GM21381 (cell line): ENCODE measurements around the gene PRDM4.
"Not testable (repeated sequence)": the region's sequence is repeated elsewhere in the genome, so short reads cannot be mapped to it uniquely, and the experiment has no call there.

ENCODE experiments used
- ATAC-seq: cut with Tn5 transposase; IDR thresholded peaks from one replicate; pipeline ENCODE4 v1.9.1; 2021; ENCODE audit warnings: mild to moderate bottlenecking, moderate library complexity; ENCODE audit not compliant: unreplicated experiment

PRDM4 gene

GRCh38 chr12:107775093-107775721, 14.3 kb upstream of the PRDM4 start:
- ATAC-seq, result no peak

- no peak for ATAC-seq
Observed at GRCh38 chr12:107774349-107775029, 13.6 kb upstream of the PRDM4 start, which contains the start of gene ASCL4. Gene ASCL4, plus strand, starts transcription at chr12:107774704. Its CDS starts 515 bp downstream, at chr12:107775219.

- no peak for ATAC-seq
Observed at GRCh38 chr12:107767466-107767865, 6.5 kb upstream of the PRDM4 start.

GRCh38 chr12:107765316-107765715, 4.4 kb upstream of the PRDM4 start:
- no peak for ATAC-seq

GRCh38 chr12:107764626-107765025, 3.7 kb upstream of the PRDM4 start:
- no peak for ATAC-seq

- ATAC-seq, result no peak
Observed at GRCh38 chr12:107762874-107763273, 1.9 kb upstream of the PRDM4 start.

GRCh38 chr12:107761502-107761904, 566 bp upstream of the PRDM4 start:
- peak; percentile 12 for ATAC-seq

GRCh38 chr12:107760207-107760808, 629 bp downstream of the PRDM4 start:
- peak; percentile 14 for ATAC-seq

- no peak for ATAC-seq
Observed at GRCh38 chr12:107759410-107759809, 1.5 kb downstream of the PRDM4 start.

- ATAC-seq, result no peak
Observed at GRCh38 chr12:107749083-107749482, 11.9 kb downstream of the PRDM4 start.

GRCh38 chr12:107748472-107748871, 12.5 kb downstream of the PRDM4 start:
- no peak for ATAC-seq

GRCh38 chr12:107736914-107737313, 24.0 kb downstream of the PRDM4 start:
- ATAC-seq, result peak; percentile 93

GRCh38 chr12:107735763-107736162, 25.2 kb downstream of the PRDM4 start:
- no peak for ATAC-seq

- ATAC-seq, result no peak
Observed at GRCh38 chr12:107734139-107734538, 26.8 kb downstream of the PRDM4 start.

GRCh38 chr12:107732365-107732764, 28.6 kb downstream of the PRDM4 start:
- no peak for ATAC-seq

- ATAC-seq, result no peak
Observed at GRCh38 chr12:107731366-107731765, 29.6 kb downstream of the PRDM4 start.

GRCh38 chr12:107730618-107731341, 30.2 kb downstream of the PRDM4 start:
- ATAC-seq, result no peak

- not testable (repeated sequence) for ATAC-seq
Observed at GRCh38 chr12:107727742-107728141, 33.2 kb downstream of the PRDM4 start.

- ATAC-seq, result not testable (repeated sequence)
Observed at GRCh38 chr12:107727327-107727726, 33.6 kb downstream of the PRDM4 start.

GRCh38 chr12:107718606-107719005, 42.3 kb downstream of the PRDM4 start:
- no peak for ATAC-seq

- no peak for ATAC-seq
Observed at GRCh38 chr12:107715780-107716179, 45.2 kb downstream of the PRDM4 start.
